ENCODE measurements around the gene SERPINA4. TPM values are rescaled to one million over a fixed set of nuclear protein-coding genes. Genes with fewer than 3 reads are reported as not detected.
"Not testable (repeated sequence)": the region's sequence is repeated elsewhere in the genome, so short reads cannot be mapped to it uniquely, and the experiment has no call there.

SERPINA4 gene
- total RNA-seq, 2 donors from 2014 or later: not detected

GRCh38 chr14:94564381-94564780 lies 3.1 kb downstream of the SERPINA4 start:
- no peaks in the 10 kb centered on the region for H3K4me1 Mint-ChIP-seq
- ATAC-seq (no peak), DNase-seq (no peak)
- no peak overlapping the region for H3K4me3 Mint-ChIP-seq
- peaks cover 32% of the 10 kb centered on the region for H3K27me3 Mint-ChIP-seq
- no peak overlapping the region for H3K27ac Mint-ChIP-seq
- no peaks in the 10 kb centered on the region for H3K9me3 ChIP-seq (ENCODE audit: control insufficient read depth, low read length, poor library complexity, severe bottlenecking)
- no peaks in the 10 kb centered on the region for H3K36me3 Mint-ChIP-seq (ENCODE audit: low read depth)

GRCh38 chr14:94568186-94568585 lies 6.9 kb downstream of the SERPINA4 start:
- Mint-ChIP-seq H3K4me1 (no peaks in the 10 kb centered on the region), H3K4me3 (no peak overlapping the region), H3K36me3 (ENCODE audit: low read depth) (no peaks in the 10 kb centered on the region), H3K27me3 (peaks cover 16% of the 10 kb centered on the region), H3K27ac (no peak overlapping the region)
- no peak for ATAC-seq
- no peak for DNase-seq
- H3K9me3 ChIP-seq (ENCODE audit: control insufficient read depth, low read length, poor library complexity, severe bottlenecking): no peaks in the 10 kb centered on the region

- Mint-ChIP-seq H3K27me3 (peaks cover 24% of the 10 kb centered on the region), H3K4me1 (no peaks in the 10 kb centered on the region), H3K4me3 (no peak overlapping the region), H3K27ac (no peak overlapping the region), H3K36me3 (ENCODE audit: low read depth) (no peaks in the 10 kb centered on the region)
- DNase-seq (no peak), ATAC-seq (no peak)
- H3K9me3 ChIP-seq (ENCODE audit: control insufficient read depth, low read length, poor library complexity, severe bottlenecking): no peaks in the 10 kb centered on the region
Measured at GRCh38 chr14:94569381-94570001, 8.2 kb downstream of the SERPINA4 start.

- DNase-seq (no peak), ATAC-seq (no peak)
- H3K4me3 Mint-ChIP-seq: no peak overlapping the region
- no peaks in the 10 kb centered on the region for H3K4me1 Mint-ChIP-seq
- no peaks in the 10 kb centered on the region for H3K9me3 ChIP-seq (ENCODE audit: control insufficient read depth, low read length, poor library complexity, severe bottlenecking)
- H3K36me3 Mint-ChIP-seq (ENCODE audit: low read depth): no peaks in the 10 kb centered on the region
- H3K27me3 Mint-ChIP-seq: peaks cover 24% of the 10 kb centered on the region
- no peak overlapping the region for H3K27ac Mint-ChIP-seq
Measured at GRCh38 chr14:94570002-94570400, 8.8 kb downstream of the SERPINA4 start.

GRCh38 chr14:94570440-94570839 lies 9.2 kb downstream of the SERPINA4 start:
- H3K9me3 ChIP-seq (ENCODE audit: control insufficient read depth, low read length, poor library complexity, severe bottlenecking): no peaks in the 10 kb centered on the region
- Mint-ChIP-seq H3K4me3 (no peak overlapping the region), H3K4me1 (no peaks in the 10 kb centered on the region), H3K27ac (no peak overlapping the region), H3K36me3 (ENCODE audit: low read depth) (no peaks in the 10 kb centered on the region), H3K27me3 (peaks cover 24% of the 10 kb centered on the region)
- DNase-seq: no peak
- no peak for ATAC-seq

- Mint-ChIP-seq H3K27me3 (peaks cover 24% of the 10 kb centered on the region), H3K4me3 (no peak overlapping the region), H3K36me3 (ENCODE audit: low read depth) (no peaks in the 10 kb centered on the region), H3K4me1 (no peaks in the 10 kb centered on the region), H3K27ac (no peak overlapping the region)
- DNase-seq (no peak), ATAC-seq (no peak)
- no peaks in the 10 kb centered on the region for H3K9me3 ChIP-seq (ENCODE audit: control insufficient read depth, low read length, poor library complexity, severe bottlenecking)
Measured at GRCh38 chr14:94571395-94571794, 10.2 kb downstream of the SERPINA4 start.

- DNase-seq (no peak), ATAC-seq (no peak)
- Mint-ChIP-seq H3K27me3 (peaks cover 24% of the 10 kb centered on the region), H3K27ac (no peak overlapping the region), H3K4me3 (no peak overlapping the region), H3K4me1 (no peaks in the 10 kb centered on the region), H3K36me3 (ENCODE audit: low read depth) (no peaks in the 10 kb centered on the region)
- H3K9me3 ChIP-seq (ENCODE audit: control insufficient read depth, low read length, poor library complexity, severe bottlenecking): no peaks in the 10 kb centered on the region
Measured at GRCh38 chr14:94571950-94572349, 10.7 kb downstream of the SERPINA4 start.

- no peak overlapping the region for H3K27ac Mint-ChIP-seq
- peaks cover 18% of the 10 kb centered on the region for H3K27me3 Mint-ChIP-seq
- no peak for DNase-seq
- H3K36me3 Mint-ChIP-seq (ENCODE audit: low read depth): no peaks in the 10 kb centered on the region
- H3K4me3 Mint-ChIP-seq: no peak overlapping the region
- ATAC-seq: no peak
- H3K4me1 Mint-ChIP-seq: no peaks in the 10 kb centered on the region
- no peaks in the 10 kb centered on the region for H3K9me3 ChIP-seq (ENCODE audit: control insufficient read depth, low read length, poor library complexity, severe bottlenecking)
Measured at GRCh38 chr14:94572637-94573303, 11.5 kb downstream of the SERPINA4 start.

GRCh38 chr14:94573475-94574277 lies 12.4 kb downstream of the SERPINA4 start:
- peaks cover 12% of the 10 kb centered on the region for H3K27me3 Mint-ChIP-seq
- DNase-seq (no peak), ATAC-seq (no peak)
- no peak overlapping the region for H3K27ac Mint-ChIP-seq
- H3K36me3 Mint-ChIP-seq (ENCODE audit: low read depth): no peaks in the 10 kb centered on the region
- H3K9me3 ChIP-seq (ENCODE audit: control insufficient read depth, low read length, poor library complexity, severe bottlenecking): no peaks in the 10 kb centered on the region
- no peak overlapping the region for H3K4me3 Mint-ChIP-seq
- no peaks in the 10 kb centered on the region for H3K4me1 Mint-ChIP-seq

GRCh38 chr14:94574336-94574735 lies 13.1 kb downstream of the SERPINA4 start:
- ATAC-seq (no peak), DNase-seq (no peak)
- no peaks in the 10 kb centered on the region for H3K4me1 Mint-ChIP-seq
- no peaks in the 10 kb centered on the region for H3K9me3 ChIP-seq (ENCODE audit: control insufficient read depth, low read length, poor library complexity, severe bottlenecking)
- no peak overlapping the region for H3K4me3 Mint-ChIP-seq
- H3K27ac Mint-ChIP-seq: no peak overlapping the region
- no peaks in the 10 kb centered on the region for H3K36me3 Mint-ChIP-seq (ENCODE audit: low read depth)
- peaks cover 12% of the 10 kb centered on the region for H3K27me3 Mint-ChIP-seq

- no peak overlapping the region for H3K4me3 Mint-ChIP-seq
- no peak for ATAC-seq
- H3K9me3 ChIP-seq (ENCODE audit: control insufficient read depth, low read length, poor library complexity, severe bottlenecking): no peaks in the 10 kb centered on the region
- H3K36me3 Mint-ChIP-seq (ENCODE audit: low read depth): no peaks in the 10 kb centered on the region
- no peak overlapping the region for H3K27ac Mint-ChIP-seq
- no peak for DNase-seq
- peaks cover 12% of the 10 kb centered on the region for H3K27me3 Mint-ChIP-seq
- no peaks in the 10 kb centered on the region for H3K4me1 Mint-ChIP-seq
Measured at GRCh38 chr14:94575730-94576585, 14.7 kb downstream of the SERPINA4 start.

- not testable (repeated sequence) for H3K27ac Mint-ChIP-seq
Measured at GRCh38 chr14:94577472-94577871, 16.2 kb downstream of the SERPINA4 start.

GRCh38 chr14:94578712-94579111 lies 17.5 kb downstream of the SERPINA4 start:
- no peak overlapping the region for H3K27ac Mint-ChIP-seq
- H3K36me3 Mint-ChIP-seq (ENCODE audit: low read depth): peaks cover 2% of the 10 kb centered on the region
- no peaks in the 10 kb centered on the region for H3K4me1 Mint-ChIP-seq
- ATAC-seq (no peak), DNase-seq (no peak)
- no peak overlapping the region for H3K4me3 Mint-ChIP-seq
- no peaks in the 10 kb centered on the region for H3K9me3 ChIP-seq (ENCODE audit: control insufficient read depth, low read length, poor library complexity, severe bottlenecking)
- H3K27me3 Mint-ChIP-seq: peaks cover 23% of the 10 kb centered on the region

More at GRCh38 chr14:94577472-94577871, 16.2 kb downstream of the SERPINA4 start:
- H3K9me3 ChIP-seq (ENCODE audit: control insufficient read depth, low read length, poor library complexity, severe bottlenecking); H3K36me3 Mint-ChIP-seq (ENCODE audit: low read depth); ATAC-seq; DNase-seq; H3K4me3 Mint-ChIP-seq; H3K4me1 Mint-ChIP-seq: not testable (repeated sequence)
- H3K27me3 Mint-ChIP-seq: peaks cover 20% of the 10 kb centered on the region
